ENCODE measurements around the gene ZNF521. TPM values are rescaled to one million over a fixed set of nuclear protein-coding genes. Genes with fewer than 3 reads are reported as not detected.
A peak's percentile ranks its signal among the peaks of the same experiment; 100 is the strongest.

ZNF521 gene
- total RNA-seq, 4 donors from 2014 or later = 28.2 to 67.3 (median 53.1) TPM

DNA sequence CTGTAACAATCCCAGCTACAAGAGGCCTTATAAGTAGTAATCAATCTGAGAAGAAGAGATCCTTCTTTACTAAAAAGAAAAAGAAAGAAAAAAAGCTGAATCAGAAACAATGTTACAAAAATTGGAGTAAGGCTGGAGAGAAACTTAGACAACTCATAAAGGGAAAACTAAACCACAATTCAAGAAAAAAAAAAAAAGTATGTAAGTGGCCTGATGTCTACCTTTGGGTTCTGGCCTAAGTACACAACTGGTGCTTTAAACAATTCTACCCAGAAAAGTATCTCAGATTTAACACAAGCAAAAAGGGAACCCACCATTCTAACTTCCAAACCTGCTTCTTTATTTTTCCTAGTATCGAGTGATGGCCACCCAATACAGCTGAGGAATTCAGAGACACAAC is 45.3 kb downstream of the ZNF521 start:
- Histone ChIP-seq H3K27me3 (no peaks in the 10 kb centered on the region), H3K4me3 (replicated peaks in 1 of 3) (no peak overlapping the region), H3K27ac (no peak overlapping the region), H3K9me3 (no peaks in the 10 kb centered on the region), H3K36me3 (no peaks in the 10 kb centered on the region), H3K4me1 (no peaks in the 10 kb centered on the region)
- intact Hi-C loops (cut with DNase I) = no loop called here
- no peak for DNase-seq
- TF ChIP-seq POLR2A (IDR thresholded peaks at IDR 0.05) (no peak), CTCF (IDR thresholded peaks at IDR 0.05) (no peak)
- WGBS, 2 donors = 93% methylated on average over 1 of the region's 1 CpG

- H3K4me1 ChIP-seq = no peaks in the 10 kb centered on the region
- H3K27me3 ChIP-seq = no peaks in the 10 kb centered on the region
- DNase-seq = no peak
- H3K9me3 ChIP-seq = no peaks in the 10 kb centered on the region
- H3K36me3 ChIP-seq = no peaks in the 10 kb centered on the region
- TF ChIP-seq CTCF (IDR thresholded peaks at IDR 0.05) (no peak), POLR2A (IDR thresholded peaks at IDR 0.05) (no peak)
- no peak overlapping the region for H3K27ac ChIP-seq
- H3K4me3 ChIP-seq (replicated peaks in 1 of 3) = no peak overlapping the region
- intact Hi-C loops (cut with DNase I) = no loop called here
These were observed 46.4 kb downstream of the ZNF521 start for GRCh38 chr18:25305584-25305983.

DNA sequence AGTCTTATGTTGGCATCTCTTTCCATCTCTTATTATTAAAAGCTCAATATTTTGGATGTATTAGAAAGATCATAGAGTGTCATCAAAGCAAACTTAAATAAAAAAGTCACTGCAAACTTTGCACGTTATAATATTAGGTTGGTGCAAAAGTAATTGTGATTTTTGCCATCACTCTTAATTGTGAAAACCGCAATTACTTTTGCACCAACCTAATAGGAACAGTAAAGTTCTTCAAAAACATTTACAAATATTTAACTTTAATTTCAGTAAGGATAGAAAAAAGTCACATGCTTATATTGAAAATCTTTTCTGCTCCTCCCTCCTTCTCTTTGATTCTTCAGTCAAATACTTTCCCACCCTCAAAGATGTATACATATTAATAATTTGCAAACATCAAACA is 51.5 kb downstream of the ZNF521 start:
- H3K4me1 ChIP-seq = peaks cover 0 to 6% of the 10 kb centered on the region in 2 donors
- 95 to 97% methylated on average over 2 of the region's 2 CpGs for WGBS, 2 donors
- intact Hi-C loops (cut with DNase I) = no loop called here

GRCh38 chr18:25299426-25300300 is 52.3 kb downstream of the ZNF521 start:
- TF ChIP-seq CTCF (IDR thresholded peaks at IDR 0.05) = no peak
- TF ChIP-seq POLR2A (IDR thresholded peaks at IDR 0.05) = no peak
- H3K4me1 ChIP-seq = peaks cover 0 to 6% of the 10 kb centered on the region in 2 donors
- intact Hi-C loops (cut with DNase I) = no loop called here
- WGBS, 2 donors = 67 to 74% methylated on average over 8 of the region's 8 CpGs
- H3K4me3 ChIP-seq (replicated peaks in 1 of 3) = no peak overlapping the region
- no peaks in the 10 kb centered on the region for H3K27me3 ChIP-seq
- H3K36me3 ChIP-seq = no peaks in the 10 kb centered on the region
- H3K27ac ChIP-seq = peak overlapping the region in 1 of 3 donors; percentile 11
- no peaks in the 10 kb centered on the region for H3K9me3 ChIP-seq
- DNase-seq = no peak

More for the DNA sequence above, 51.5 kb downstream of the ZNF521 start:
- TF ChIP-seq POLR2A (IDR thresholded peaks at IDR 0.05) = no peak
- TF ChIP-seq CTCF (IDR thresholded peaks at IDR 0.05) = no peak
- no peaks in the 10 kb centered on the region for H3K36me3 ChIP-seq
- H3K27me3 ChIP-seq = no peaks in the 10 kb centered on the region
- DNase-seq = no peak
- no peak overlapping the region for H3K4me3 ChIP-seq (replicated peaks in 1 of 3)
- no peaks in the 10 kb centered on the region for H3K9me3 ChIP-seq
- H3K27ac ChIP-seq = no peak overlapping the region

- Histone ChIP-seq H3K27ac (peak overlapping the region in 2 of 3 donors; percentile 7 to 36), H3K4me3 (replicated peaks in 1 of 3) (no peak overlapping the region), H3K4me1 (peaks cover 0 to 6% of the 10 kb centered on the region in 2 donors), H3K9me3 (no peaks in the 10 kb centered on the region), H3K36me3 (no peaks in the 10 kb centered on the region), H3K27me3 (no peaks in the 10 kb centered on the region)
- DNase-seq = peak; percentile 17 to 27
- no peak for TF ChIP-seq CTCF (IDR thresholded peaks at IDR 0.05)
- TF ChIP-seq POLR2A (IDR thresholded peaks at IDR 0.05) = no peak
- 48 to 71% methylated on average over 4 of the region's 4 CpGs for WGBS, 2 donors
- intact Hi-C loops (cut with DNase I) = no loop called here
These were observed 53.1 kb downstream of the ZNF521 start for GRCh38 chr18:25298853-25299274.

Measured in thyroid gland (tissue), 4 donors.